PFSK-1 (cell line): ENCODE measurements around the gene NFE2L2.

Source experiments
- FOXP2 ChIP-seq: optimal IDR thresholded peaks from 2 replicates; pipeline ENCODE3; 2011; ENCODE audit warnings: borderline replicate concordance, control low read depth, inconsistent platforms; ENCODE audit not compliant: insufficient read depth; ENCODE audit errors: extremely low read length, extremely low read depth
- POLR2AphosphoS5 ChIP-seq: IDR thresholded peaks from 2 replicates; pipeline ENCODE4 v1.6.1; 2012; ENCODE audit warnings: low read depth, mild to moderate bottlenecking, control low read depth, low read length, moderate library complexity
- REST ChIP-seq, 2 experiments: IDR thresholded peaks; 2 replicates each; pipeline versions ENCODE4 v1.6.1 to v1.8.0; 2011 to 2012; ENCODE audit warnings: low read depth in 2 of 2, low read length in 2 of 2, control low read depth in 1 of 2, inconsistent platforms in 1 of 2, mild to moderate bottlenecking in 1 of 2, moderate library complexity in 1 of 2; ENCODE audit not compliant: insufficient read depth in 1 of 2
- SIN3A ChIP-seq: IDR thresholded peaks from 2 replicates; pipeline ENCODE4 v1.6.1; 2012; ENCODE audit warnings: mild to moderate bottlenecking, low read length, moderate library complexity, borderline replicate concordance; ENCODE audit not compliant: insufficient read depth
- TAF1 ChIP-seq: IDR thresholded peaks from 2 replicates; pipeline ENCODE4 v1.6.1; 2012; ENCODE audit warnings: low read length, control low read depth, borderline replicate concordance; ENCODE audit not compliant: insufficient read depth

DNA sequence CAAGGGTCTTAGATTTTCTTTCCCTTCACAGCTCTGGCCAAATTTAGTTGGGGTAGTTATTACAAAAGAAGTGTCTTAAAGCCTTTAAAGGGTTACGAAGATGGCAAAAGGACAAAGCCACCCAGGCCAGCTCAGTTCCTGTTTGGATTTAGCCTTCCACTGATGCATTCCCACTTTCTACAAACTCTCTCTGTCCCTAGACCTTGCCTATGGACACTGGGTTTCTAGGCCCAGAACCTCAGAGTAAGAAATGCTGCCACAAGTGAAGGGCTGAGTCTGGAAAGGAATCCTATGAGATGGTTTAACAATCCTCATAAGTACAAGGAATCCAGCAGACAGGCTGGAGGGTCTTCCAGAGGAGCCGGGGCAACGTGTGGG lies 13.4 kb downstream of the NFE2L2 start:
- no peak for TF ChIP-seq POLR2AphosphoS5
- no peak for TF ChIP-seq REST (IDR thresholded peaks at IDR 0.05; ENCODE audit: insufficient read depth in 1 of 2, low read depth in 2 of 2, low read length in 2 of 2)
- no peak for TF ChIP-seq SIN3A
- no peak for TF ChIP-seq TAF1
- no peak for TF ChIP-seq FOXP2
